ENCODE data around the gene NFIX. TPM values are rescaled to one million over a fixed set of nuclear protein-coding genes. Genes with fewer than 3 reads are reported as not detected.

NFIX gene
- total and polyA plus RNA-seq, 2 of the 13 experiments (the other 11 are each of a cell fraction or from before 2014, with no cell fraction given), result 3.4 to 5.4 TPM

GRCh38 chr19:13029893-13030292 is 34.6 kb downstream of the NFIX start:
- in situ Hi-C loops (cut with HindIII; ENCODE audit: extremely low pct_ligation_motif_present, low pct_unique_long_range_greater_than_20kb), result loop anchor here (5.0 kb wide), 1 partner anchor 62 kb away; no protein-coding TSS in a partner anchor
- intact Hi-C loops (cut with micrococcal nuclease; ENCODE audit: unreplicated experiment), result no loop called here
- Histone ChIP-seq H3K4me2 (ENCODE audit: low read depth, low read length) (no peak overlapping the region), H3K36me3 (replicated peaks in 1 of 2; ENCODE audit: control insufficient read depth in 1 of 2, insufficient read depth in 2 of 2, low read length in 2 of 2) (peaks cover 1 to 33% of the 10 kb centered on the region in 2 experiments; a peak in 2 of 5 replicates), H2AFZ (ENCODE audit: low read length) (no peak overlapping the region), H3K27ac (ENCODE audit: extremely low read length, insufficient read depth, low read length) (no peak overlapping the region), H3K9ac (ENCODE audit: insufficient read depth, low read depth, low read length) (no peak overlapping the region), H3K4me1 (ENCODE audit: insufficient read depth, low read length) (peaks cover 91% of the 10 kb centered on the region), H3K9me3 (ENCODE audit: low read length) (no peaks in the 10 kb centered on the region), H3K27me3 (ENCODE audit: control insufficient read depth in 1 of 2, insufficient read depth in 2 of 2, low read length in 2 of 2) (no peaks in the 10 kb centered on the region), H3K4me3 (replicated peaks in 1 of 3; ENCODE audit: insufficient read depth in 1 of 3, low read depth in 2 of 3, low read length in 3 of 3) (no peak overlapping the region), H4K20me1 (ENCODE audit: insufficient read depth, low read length) (no peaks in the 10 kb centered on the region), H3K79me2 (ENCODE audit: insufficient read depth, low read length) (peaks cover 45% of the 10 kb centered on the region)
- no peak for FAIRE-seq
- ChIA-PET POLR2A (interaction anchor here (5.5 to 6.5 kb wide), 2 partner anchors 24 to 30 kb away, joined by 121 to 128 read pairs; no protein-coding TSS in a partner anchor), CTCF (ENCODE audit: low intra/inter-chr PET ratio, low total read pairs) (interaction anchor here (0.7 kb wide), 1 partner anchor 45 kb away, joined by 3 read pairs; no protein-coding TSS in a partner anchor)
- TF ChIP-seq HNRNPL (IDR thresholded peaks at IDR 0.05; ENCODE audit: low read depth, low read length) (peak; percentile 68; the same call in 1 of the 2 replicates), ZBTB33 (CRISPR knock-in tag; IDR thresholded peaks at IDR 0.05) (peak; percentile 57; the same call in 1 of the 2 replicates), CTCF (CRISPR knock-in tag; IDR thresholded peaks at IDR 0.05) (peak; percentile 47), ZNF687 (CRISPR knock-in tag; IDR thresholded peaks at IDR 0.05) (peak; percentile 34; the same call in 1 of the 2 replicates), ZNF350 (CRISPR knock-in tag; IDR thresholded peaks at IDR 0.05; ENCODE audit: borderline replicate concordance, low read depth) (no peak), RAD21 (CRISPR knock-in tag; IDR thresholded peaks at IDR 0.05) (0 out of 2 replicates have a peak, but pooled peaks have one; percentile 18)
- ATAC-seq, result no peak
- no peak for DNase-seq (ENCODE audit: low spot score)
- no TSS peak for BruUV-seq (replicated peaks)
- 77% methylated on average over 4 of the region's 10 CpGs for WGBS (ENCODE audit: low lambda C conversion rate)
